Astrocyte of the cerebellum (primary cell): Measurements from ENCODE around the gene ZNF287.
A peak's percentile ranks its signal among the peaks of the same experiment; 100 is the strongest.

ENCODE experiments used
- DNase-seq: peaks from one replicate; pipeline ENCODE4 v3.0.0-alpha.2; 2011; ENCODE audit warnings: low read depth
- H3K4me3 ChIP-seq: 2 replicates; pipeline ENCODE4 v1.5.1; 2011; ENCODE audit warnings: mild to moderate bottlenecking, low read depth, low read length, moderate library complexity
- CTCF ChIP-seq: IDR thresholded peaks from 2 replicates; pipeline ENCODE4 v1.5.1; 2012; ENCODE audit warnings: low read length, low read depth, moderate library complexity, mild to moderate bottlenecking; ENCODE audit errors: missing control alignments
- in situ Hi-C: cut with HindIII; loops from 2 replicates; pipeline ENCODE4 v1.10.0; 2017; ENCODE audit warnings: low sequenced_read_pairs

Gene ZNF287

DNA sequence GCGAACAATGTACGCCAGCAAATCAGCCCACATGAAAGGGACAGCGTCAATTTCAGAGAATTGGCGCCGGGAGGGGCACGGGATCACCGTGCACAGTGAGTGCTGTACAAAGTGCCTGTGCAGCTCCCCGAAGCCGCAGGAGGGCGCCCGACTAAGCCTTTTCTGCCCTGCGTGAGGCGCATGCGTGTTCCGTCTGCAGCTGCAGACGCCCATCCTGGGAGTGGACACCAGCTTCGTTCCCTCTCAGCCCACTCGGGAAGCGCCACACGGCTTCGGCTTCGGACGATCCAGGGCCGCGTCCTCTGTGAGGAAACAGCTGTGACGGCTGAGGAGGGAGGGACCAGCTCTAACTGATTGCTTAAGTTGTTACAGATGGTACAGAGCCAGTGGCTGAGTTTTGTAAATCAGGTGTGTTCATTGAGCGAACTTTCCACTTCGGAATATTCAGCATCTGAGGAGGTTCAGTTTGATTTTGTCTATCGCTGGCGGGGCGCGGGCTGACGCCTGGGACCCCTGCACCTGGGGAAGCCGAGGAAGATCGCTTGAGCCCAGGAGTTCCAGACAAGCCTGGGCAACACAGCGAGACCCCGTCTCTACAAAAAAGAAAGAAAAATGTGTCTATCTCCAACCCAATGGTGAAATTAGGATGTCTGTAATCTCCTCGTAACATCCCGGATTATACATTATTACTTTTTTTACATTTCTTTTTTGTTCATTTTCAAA, 15.4 kb upstream of the ZNF287 start:
- DNase-seq = peak; percentile 60
- in situ Hi-C loops = no loop called here
- peak overlapping the region; percentile 35 for H3K4me3 ChIP-seq
- peak; percentile 92 for TF ChIP-seq CTCF

DNA sequence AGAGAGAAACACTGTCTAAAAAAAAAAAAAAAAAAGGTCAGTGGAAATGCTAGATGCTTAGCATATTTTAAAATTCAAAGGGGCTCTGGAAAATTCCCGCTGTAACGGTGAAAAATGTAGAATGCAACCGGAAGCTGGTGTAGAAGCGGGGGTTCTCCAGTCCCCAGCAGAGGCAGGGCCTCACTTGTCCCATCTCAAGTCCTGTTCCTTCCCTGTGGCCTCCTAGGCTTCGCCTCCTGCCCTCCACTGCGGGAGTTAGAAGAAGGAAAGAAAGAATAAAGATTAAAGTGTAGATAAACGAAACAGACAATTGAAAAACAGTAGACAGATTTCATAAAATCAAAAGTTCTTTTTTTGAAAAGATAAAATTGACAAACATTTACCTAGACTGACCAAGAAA, 14.8 kb upstream of the ZNF287 start:
- no peak for DNase-seq
- in situ Hi-C loops = no loop called here
- no peak overlapping the region for H3K4me3 ChIP-seq
- TF ChIP-seq CTCF = no peak

GRCh38 chr17:16573466-16573865, 4.5 kb upstream of the ZNF287 start:
- in situ Hi-C loops = no loop called here
- DNase-seq = no peak
- TF ChIP-seq CTCF = no peak
- H3K4me3 ChIP-seq = no peak overlapping the region

DNA sequence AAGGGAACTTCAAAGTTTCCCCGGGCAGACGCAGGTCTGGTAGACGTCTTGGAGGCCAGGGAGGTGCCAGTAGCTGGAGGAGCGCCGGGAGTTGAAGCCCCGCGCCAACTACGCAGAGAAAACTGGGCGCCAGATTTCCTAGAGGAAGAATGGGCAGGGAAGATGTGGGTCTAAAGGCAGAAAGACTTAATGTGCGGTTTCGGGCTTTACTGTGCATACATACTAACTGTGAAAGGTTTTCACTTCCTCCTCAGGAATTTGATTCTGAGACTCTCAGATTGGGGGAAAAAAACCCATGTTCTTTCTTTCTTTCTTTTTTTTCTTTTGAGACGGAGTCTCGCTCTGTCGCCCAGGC, 331 bp upstream of the ZNF287 start:
- DNase-seq = no peak
- H3K4me3 ChIP-seq = peak overlapping the region; percentile 86
- in situ Hi-C loops = no loop called here
- no peak for TF ChIP-seq CTCF

DNA sequence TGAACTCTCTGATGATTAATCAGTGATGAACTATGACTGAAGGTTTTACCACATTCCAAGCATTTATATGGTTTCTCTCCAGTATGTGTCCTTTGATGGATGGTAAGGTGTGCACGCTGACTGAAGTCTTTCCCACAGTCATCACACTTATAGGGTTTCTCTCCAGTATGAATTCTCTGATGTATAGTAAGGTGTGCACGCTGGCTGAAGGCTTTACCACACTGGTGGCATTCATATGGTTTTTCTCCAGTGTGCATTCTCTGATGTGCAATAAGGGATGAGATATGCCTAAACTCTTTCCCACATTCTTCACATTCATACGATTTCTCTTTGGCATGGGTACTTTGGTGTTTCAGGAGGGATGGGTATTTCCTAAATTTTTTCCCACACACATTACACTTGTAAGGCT, 16.4 kb downstream of the ZNF287 start:
- TF ChIP-seq CTCF = no peak
- H3K4me3 ChIP-seq = no peak overlapping the region
- in situ Hi-C loops = no loop called here
- no peak for DNase-seq

- no peak for DNase-seq
- H3K4me3 ChIP-seq = no peak overlapping the region
- no peak for TF ChIP-seq CTCF
- in situ Hi-C loops = no loop called here
These were observed 16.9 kb downstream of the ZNF287 start for GRCh38 chr17:16551878-16552636.
